ENCODE results near the gene BEST3. TPM values are rescaled to one million over a fixed set of nuclear protein-coding genes. Genes with fewer than 3 reads are reported as not detected.

Gene BEST3
- total RNA-seq, 1 donor, result under 0.01 TPM

DNA sequence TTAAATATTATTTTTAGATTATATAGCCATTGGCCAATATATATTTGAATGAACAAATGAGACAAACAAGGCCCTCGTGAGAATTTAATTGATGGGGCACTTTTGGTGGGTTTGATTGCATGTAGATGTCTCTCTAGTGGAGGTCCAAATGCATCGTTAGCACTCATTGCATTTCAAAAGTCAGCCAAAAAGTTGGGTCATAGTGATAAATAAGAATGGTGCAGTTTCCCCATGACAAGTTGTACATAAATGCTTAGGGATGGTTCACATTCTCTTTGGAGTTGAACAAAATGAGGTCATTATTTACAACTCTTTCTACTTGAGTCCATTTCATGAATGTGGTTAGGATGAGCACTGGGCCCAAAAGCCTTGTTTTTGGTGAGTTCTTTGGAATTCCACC, 1.0 kb downstream of the BEST3 start:
- H2AFZ ChIP-seq (ENCODE audit: low read length), result no peak overlapping the region
- no peaks in the 10 kb centered on the region for H3K79me2 ChIP-seq (ENCODE audit: insufficient read depth, low read length)
- TF ChIP-seq, protein P1, sequence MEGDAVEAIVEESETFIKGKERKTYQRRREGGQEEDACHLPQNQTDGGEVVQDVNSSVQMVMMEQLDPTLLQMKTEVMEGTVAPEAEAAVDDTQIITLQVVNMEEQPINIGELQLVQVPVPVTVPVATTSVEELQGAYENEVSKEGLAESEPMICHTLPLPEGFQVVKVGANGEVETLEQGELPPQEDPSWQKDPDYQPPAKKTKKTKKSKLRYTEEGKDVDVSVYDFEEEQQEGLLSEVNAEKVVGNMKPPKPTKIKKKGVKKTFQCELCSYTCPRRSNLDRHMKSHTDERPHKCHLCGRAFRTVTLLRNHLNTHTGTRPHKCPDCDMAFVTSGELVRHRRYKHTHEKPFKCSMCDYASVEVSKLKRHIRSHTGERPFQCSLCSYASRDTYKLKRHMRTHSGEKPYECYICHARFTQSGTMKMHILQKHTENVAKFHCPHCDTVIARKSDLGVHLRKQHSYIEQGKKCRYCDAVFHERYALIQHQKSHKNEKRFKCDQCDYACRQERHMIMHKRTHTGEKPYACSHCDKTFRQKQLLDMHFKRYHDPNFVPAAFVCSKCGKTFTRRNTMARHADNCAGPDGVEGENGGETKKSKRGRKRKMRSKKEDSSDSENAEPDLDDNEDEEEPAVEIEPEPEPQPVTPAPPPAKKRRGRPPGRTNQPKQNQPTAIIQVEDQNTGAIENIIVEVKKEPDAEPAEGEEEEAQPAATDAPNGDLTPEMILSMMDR (IDR thresholded peaks at IDR 0.05; ENCODE audit: extremely low read depth, low read depth, low read length), result no peak
- DNase-seq (ENCODE audit: insufficient read length, low spot score, missing footprints), result no peak
- no peak overlapping the region for H3K4me3 ChIP-seq (ENCODE audit: insufficient read depth, low read length)
- H3K4me1 ChIP-seq (ENCODE audit: insufficient read depth, low read length), result no peaks in the 10 kb centered on the region
- no peak overlapping the region for H3K27ac ChIP-seq (ENCODE audit: low read depth, low read length)
- no peaks in the 10 kb centered on the region for H4K20me1 ChIP-seq (ENCODE audit: insufficient read depth, low read length)
- no peaks in the 10 kb centered on the region for H3K27me3 ChIP-seq (ENCODE audit: insufficient read depth, low read length)
- H3K36me3 ChIP-seq (ENCODE audit: insufficient read depth, low read length), result no peaks in the 10 kb centered on the region
- no peak overlapping the region for H3K4me2 ChIP-seq (ENCODE audit: insufficient read depth, low read length)
- H3K9me3 ChIP-seq (ENCODE audit: low read depth, low read length), result no peaks in the 10 kb centered on the region

DNA sequence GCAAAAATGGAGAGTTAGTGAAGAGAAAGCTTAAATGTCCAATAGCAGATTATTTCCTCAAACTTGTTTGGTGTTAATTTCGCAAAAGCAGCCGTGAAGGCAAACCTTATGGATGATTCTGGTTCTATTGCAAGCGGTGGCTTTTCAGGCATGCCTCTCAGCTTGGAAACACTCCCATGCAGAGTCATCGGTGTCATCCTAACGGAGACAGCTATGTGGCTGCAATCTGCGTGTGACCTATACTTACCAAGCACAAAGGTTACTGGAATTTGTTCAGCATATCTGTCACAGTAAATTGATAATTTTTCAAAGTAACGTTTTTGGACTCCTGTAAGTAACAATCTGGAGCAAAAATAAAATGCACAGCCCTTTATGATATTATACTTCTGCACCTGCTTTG, 5.0 kb downstream of the BEST3 start:
- TF ChIP-seq, protein P1 (IDR thresholded peaks at IDR 0.05; ENCODE audit: extremely low read depth, low read depth, low read length), result no peak
- Histone ChIP-seq H3K4me3 (ENCODE audit: insufficient read depth, low read length) (no peak overlapping the region), H3K36me3 (ENCODE audit: insufficient read depth, low read length) (no peaks in the 10 kb centered on the region), H3K27ac (ENCODE audit: low read depth, low read length) (no peak overlapping the region), H3K27me3 (ENCODE audit: insufficient read depth, low read length) (no peaks in the 10 kb centered on the region), H3K4me1 (ENCODE audit: insufficient read depth, low read length) (peaks cover 5% of the 10 kb centered on the region), H2AFZ (ENCODE audit: low read length) (no peak overlapping the region), H3K9me3 (ENCODE audit: low read depth, low read length) (no peaks in the 10 kb centered on the region), H3K79me2 (ENCODE audit: insufficient read depth, low read length) (no peaks in the 10 kb centered on the region), H3K4me2 (ENCODE audit: insufficient read depth, low read length) (no peak overlapping the region), H4K20me1 (ENCODE audit: insufficient read depth, low read length) (no peaks in the 10 kb centered on the region)
- DNase-seq (ENCODE audit: insufficient read length, low spot score, missing footprints), result no peak

DNA sequence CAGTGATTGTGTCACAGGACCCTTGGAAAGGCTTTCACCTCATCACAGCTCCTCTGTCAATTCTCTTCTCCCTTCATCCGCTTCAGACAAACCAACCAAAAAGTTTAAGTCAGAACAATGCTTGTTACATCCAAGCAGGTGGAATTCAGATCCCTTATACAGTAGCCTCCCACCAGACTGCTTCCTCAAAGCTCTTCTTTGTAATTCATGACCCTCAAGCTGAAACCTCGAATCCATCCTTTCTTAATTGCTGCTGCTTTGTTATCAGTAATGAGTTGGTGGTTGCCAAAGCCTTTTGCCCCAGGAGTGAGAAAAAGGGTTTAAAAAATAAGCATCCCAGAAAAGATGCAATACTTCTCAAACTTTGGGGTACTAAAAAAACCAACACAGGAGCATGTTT, 9.5 kb downstream of the BEST3 start:
- Histone ChIP-seq H3K4me3 (ENCODE audit: insufficient read depth, low read length) (no peak overlapping the region), H3K4me2 (ENCODE audit: insufficient read depth, low read length) (no peak overlapping the region), H3K27me3 (ENCODE audit: insufficient read depth, low read length) (no peaks in the 10 kb centered on the region), H4K20me1 (ENCODE audit: insufficient read depth, low read length) (no peaks in the 10 kb centered on the region), H3K79me2 (ENCODE audit: insufficient read depth, low read length) (no peaks in the 10 kb centered on the region), H2AFZ (ENCODE audit: low read length) (peak overlapping the region; percentile 53), H3K4me1 (ENCODE audit: insufficient read depth, low read length) (peaks cover 33% of the 10 kb centered on the region), H3K27ac (ENCODE audit: low read depth, low read length) (peak overlapping the region; percentile 73), H3K9me3 (ENCODE audit: low read depth, low read length) (no peaks in the 10 kb centered on the region), H3K36me3 (ENCODE audit: insufficient read depth, low read length) (no peaks in the 10 kb centered on the region)
- DNase-seq (ENCODE audit: insufficient read length, low spot score, missing footprints), result no peak
- TF ChIP-seq, protein P1 (IDR thresholded peaks at IDR 0.05; ENCODE audit: extremely low read depth, low read depth, low read length), result no peak

DNA sequence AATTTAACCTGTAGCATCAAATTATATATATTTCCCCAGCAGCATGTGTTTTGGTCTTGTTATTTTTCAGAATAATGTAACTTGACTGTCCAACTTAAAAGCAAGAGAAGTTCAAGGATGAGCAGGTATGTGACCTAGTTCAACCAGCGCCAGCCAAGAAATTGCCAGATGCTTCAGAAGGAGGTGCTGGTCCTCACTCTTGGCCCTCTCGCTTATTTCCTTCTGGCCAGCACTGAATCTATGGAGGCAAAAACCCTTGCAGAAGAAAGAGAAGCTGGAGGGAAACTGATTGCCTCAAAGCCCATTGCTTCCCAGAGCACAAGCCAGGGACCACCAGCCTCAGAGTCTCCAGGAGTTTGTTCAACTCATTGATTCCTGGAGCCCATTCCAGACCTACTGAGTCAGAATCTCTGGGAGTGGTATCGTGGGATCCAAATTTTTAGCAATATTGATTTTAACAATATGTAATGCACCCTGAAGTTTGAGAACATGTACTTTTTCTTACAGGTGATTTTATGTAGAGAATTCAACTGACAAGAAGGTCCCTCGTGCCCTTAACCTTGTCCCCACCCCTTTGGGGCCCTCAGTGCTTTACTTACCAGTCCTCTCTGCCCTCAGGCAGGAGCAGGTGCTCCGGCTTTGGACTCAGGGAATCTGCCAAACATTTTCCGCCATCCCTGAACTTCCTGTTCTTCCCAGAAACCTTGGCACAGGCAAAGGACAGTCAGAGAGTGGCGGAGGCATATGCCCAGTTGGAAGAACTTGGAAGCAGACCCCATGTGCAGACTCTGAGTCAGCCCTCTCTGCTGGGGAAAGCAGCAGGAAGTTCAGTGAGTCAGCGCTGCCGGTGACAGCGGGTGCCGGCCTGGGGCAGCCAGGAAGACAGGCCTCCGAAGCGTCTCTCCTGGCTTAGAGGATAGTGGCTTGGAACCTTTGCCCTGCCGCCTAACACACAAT, 10.4 kb downstream of the BEST3 start:
- Histone ChIP-seq H3K27me3 (ENCODE audit: insufficient read depth, low read length) (no peaks in the 10 kb centered on the region), H3K4me2 (ENCODE audit: insufficient read depth, low read length) (peak overlapping the region; percentile 35), H2AFZ (ENCODE audit: low read length) (peak overlapping the region; percentile 53), H3K9me3 (ENCODE audit: low read depth, low read length) (no peaks in the 10 kb centered on the region), H3K4me3 (ENCODE audit: insufficient read depth, low read length) (no peak overlapping the region), H3K4me1 (ENCODE audit: insufficient read depth, low read length) (peaks cover 33% of the 10 kb centered on the region), H3K27ac (ENCODE audit: low read depth, low read length) (peak overlapping the region; percentile 73), H3K79me2 (ENCODE audit: insufficient read depth, low read length) (no peaks in the 10 kb centered on the region), H4K20me1 (ENCODE audit: insufficient read depth, low read length) (no peaks in the 10 kb centered on the region), H3K36me3 (ENCODE audit: insufficient read depth, low read length) (no peaks in the 10 kb centered on the region)
- peak; percentile 93 for DNase-seq (ENCODE audit: insufficient read length, low spot score, missing footprints)
- TF ChIP-seq, protein P1 (IDR thresholded peaks at IDR 0.05; ENCODE audit: extremely low read depth, low read depth, low read length), result no peak

Data from osteoblast (primary cell).